Pancreas (tissue), 10 donors: ENCODE data around the gene YPEL4. TPM values are rescaled to one million over a fixed set of nuclear protein-coding genes. Genes with fewer than 3 reads are reported as not detected.

Source experiments
- ATAC-seq, 4 donors: fragments of 200-7000 bp; cut with Tn5 transposase; one replicate each; pipeline versions ENCODE4 v1.8.0 to v1.9.1; 2020; ENCODE audit warnings: mild to moderate bottlenecking in 4 of 4, moderate library complexity in 4 of 4
- DNase-seq, 6 donors: peaks; one replicate each; pipeline ENCODE4 v3.0.0-alpha.2; 2020
- FAIRE-seq: peaks from 2 replicates; lab custom pipeline; 2012; peaks lifted over from hg19 to GRCh38; lab: Jason Lieb, UNC
- H3K27ac ChIP-seq, 4 donors: fragments of 200-600 bp; sonication (generic); 1 replicate in 3 of 4; 2 replicates in 1 of 4; pipeline versions ENCODE4 v1.5.0 to v1.8.0; 2020
- H3K27me3 ChIP-seq, 4 donors: fragments of 200-600 bp; one replicate each; pipeline ENCODE4 v1.8.0; 2021
- H3K36me3 ChIP-seq, 3 donors: fragments of 200-600 bp; sonication (generic) in 1 of 3; one replicate each; pipeline versions ENCODE4 v1.5.0 to v1.8.0; 2020 to 2021
- H3K4me1 ChIP-seq, 3 donors: fragments of 200-600 bp; one replicate each; pipeline ENCODE4 v1.8.0; 2021
- H3K4me3 ChIP-seq, 4 donors: fragments of 200-600 bp; sonication (generic) in 2 of 4; one replicate each; pipeline versions ENCODE4 v1.5.0 to v1.8.0; 2020 to 2021
- H3K9me3 ChIP-seq, 4 donors: fragments of 200-600 bp; one replicate each; pipeline ENCODE4 v1.8.0; 2021
- WGBS, 2 donors: extraction: QIAGEN DNeasy Blood & Tissue Kit; methylation state at CpG; one replicate each; pipeline ENCODE4 v1.1.7; 2013; 5-methylcytosine and 5-hydroxymethylcytosine counted together
- intact Hi-C, 3 donors: fragments of 100-400 bp; cut with DNase I; formaldehyde crosslinking; loops; one replicate each; pipeline versions ENCODE4 v1.11.1 to v1.14.2; 2022
- polyA plus RNA-seq, 2 donors: library from polyadenylated mRNA; stranded (reverse); fragments of 200-250 nt; gene quantifications; one replicate each; pipeline ENCODE4 v1.2.3, GENCODE V29; 2013
- total RNA-seq, 6 donors: library from RNA; stranded (reverse); fragmentation: NEBNext Ultra II Directional in 4 of 6; extraction: Animal tissue kit (Norgen Biotek cat#: 25700) in 4 of 6; gene quantifications; one replicate each; pipeline versions ENCODE4 v1.2.1 to v1.2.4, GENCODE V29; 2021 to 2023
- TF ChIP-seq, protein P1 (sequence below), 4 donors: fragments of 200-600 bp; sonication (generic) in 3 of 4; IDR thresholded peaks; one replicate each; pipeline versions ENCODE4 v1.5.0 to v1.8.0; 2021; ENCODE audit warnings: antibody characterized with exemption in 4 of 4
- donor health status: healthy with polysubstance abuse.
- donor health status: DM: no; HTN: no; CAD: no; lungs with moderate emphysema.
- donor health status: DM: no; HTN: no; CAD: no.
- donor health status: control.
- donor health status: control.
- donor health status: Bipolar disorder and iron deficiency.
- donor health status: DM: yes; HTN: yes; CAD: no.
- donor health status: DM: no; HTN: no; CAD: no.
- donor health status: DM: no; HTN: no; CAD: no.
- donor health status: DM: yes; HTN: yes; CAD: no.

YPEL4 gene
- total and polyA plus RNA-seq, 8 donors, result 0.12 to 0.68 (median 0.28) TPM; not detected in 1

GRCh38 chr11:57679396-57679795, 29.7 kb upstream of the YPEL4 start:
- Histone ChIP-seq H3K4me1 (peaks cover 9 to 29% (median 10%) of the 10 kb centered on the region in 3 donors), H3K9me3 (no peaks in the 10 kb centered on the region), H3K27ac (no peak overlapping the region), H3K27me3 (no peaks in the 10 kb centered on the region), H3K36me3 (peaks cover 0 to 16% (median under 1%) of the 10 kb centered on the region in 3 donors), H3K4me3 (no peak overlapping the region)
- WGBS, 2 donors, result 68 to 71% methylated on average over 4 of the region's 4 CpGs
- no peak for FAIRE-seq
- peak in 3 of 4 donors; percentile 9 to 30 (median 28) for ATAC-seq
- intact Hi-C loops, result no loop called here
- TF ChIP-seq, protein P1, sequence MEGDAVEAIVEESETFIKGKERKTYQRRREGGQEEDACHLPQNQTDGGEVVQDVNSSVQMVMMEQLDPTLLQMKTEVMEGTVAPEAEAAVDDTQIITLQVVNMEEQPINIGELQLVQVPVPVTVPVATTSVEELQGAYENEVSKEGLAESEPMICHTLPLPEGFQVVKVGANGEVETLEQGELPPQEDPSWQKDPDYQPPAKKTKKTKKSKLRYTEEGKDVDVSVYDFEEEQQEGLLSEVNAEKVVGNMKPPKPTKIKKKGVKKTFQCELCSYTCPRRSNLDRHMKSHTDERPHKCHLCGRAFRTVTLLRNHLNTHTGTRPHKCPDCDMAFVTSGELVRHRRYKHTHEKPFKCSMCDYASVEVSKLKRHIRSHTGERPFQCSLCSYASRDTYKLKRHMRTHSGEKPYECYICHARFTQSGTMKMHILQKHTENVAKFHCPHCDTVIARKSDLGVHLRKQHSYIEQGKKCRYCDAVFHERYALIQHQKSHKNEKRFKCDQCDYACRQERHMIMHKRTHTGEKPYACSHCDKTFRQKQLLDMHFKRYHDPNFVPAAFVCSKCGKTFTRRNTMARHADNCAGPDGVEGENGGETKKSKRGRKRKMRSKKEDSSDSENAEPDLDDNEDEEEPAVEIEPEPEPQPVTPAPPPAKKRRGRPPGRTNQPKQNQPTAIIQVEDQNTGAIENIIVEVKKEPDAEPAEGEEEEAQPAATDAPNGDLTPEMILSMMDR (IDR thresholded peaks at IDR 0.05), result no peak
- no peak for DNase-seq

DNA sequence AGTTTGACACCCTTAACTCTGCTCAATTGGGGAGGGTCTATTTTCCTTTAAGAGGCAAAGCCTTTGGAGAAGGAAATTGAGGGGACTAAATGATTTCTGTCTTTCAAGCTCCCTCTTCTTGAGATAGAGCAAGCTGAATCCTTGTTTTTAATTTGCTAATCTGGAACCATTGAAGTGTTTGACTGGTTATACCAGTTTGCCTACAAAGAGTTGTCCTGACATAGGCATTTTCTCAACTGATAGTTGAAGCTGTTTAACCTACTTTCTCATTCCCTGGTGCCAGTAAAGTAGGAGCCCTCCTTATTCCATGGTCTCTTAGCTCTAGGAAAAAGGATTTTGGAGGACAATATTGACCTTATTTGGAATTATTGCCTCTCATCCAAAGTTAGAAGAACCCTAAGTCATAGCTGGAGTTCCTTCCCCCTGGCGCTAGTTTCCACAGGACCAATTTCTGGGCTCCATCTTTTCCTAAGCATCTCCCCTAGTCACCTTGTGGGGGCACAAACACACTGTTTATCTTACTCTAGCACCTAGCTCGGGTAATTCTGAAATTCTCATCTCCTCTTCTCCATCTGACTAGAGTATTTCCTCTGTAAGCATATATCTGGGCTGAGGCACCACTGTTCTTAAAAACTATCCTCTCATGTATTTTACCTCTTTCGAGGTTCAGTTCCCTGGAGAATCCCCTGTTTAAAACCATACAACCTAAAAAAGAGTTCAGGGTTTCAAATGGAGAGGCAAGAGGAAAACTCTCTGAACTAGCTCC, 25.6 kb upstream of the YPEL4 start:
- intact Hi-C loops, result no loop called here
- 78 to 85% methylated on average over 3 of the region's 3 CpGs for WGBS, 2 donors
- no peak overlapping the region for H3K27ac ChIP-seq
- peaks cover 4 to 32% (median 10%) of the 10 kb centered on the region in 3 donors for H3K4me1 ChIP-seq
- H3K36me3 ChIP-seq, result no peaks in the 10 kb centered on the region
- no peaks in the 10 kb centered on the region for H3K9me3 ChIP-seq
- no peak for FAIRE-seq
- peak in 3 of 4 donors; percentile 41 to 56 (median 42) for ATAC-seq
- no peak for DNase-seq
- TF ChIP-seq, protein P1 (IDR thresholded peaks at IDR 0.05), result no peak
- no peak overlapping the region for H3K4me3 ChIP-seq
- H3K27me3 ChIP-seq, result no peaks in the 10 kb centered on the region

GRCh38 chr11:57674251-57674650, 24.5 kb upstream of the YPEL4 start:
- H3K4me1 ChIP-seq, result peaks cover 8 to 27% (median 11%) of the 10 kb centered on the region in 3 donors
- FAIRE-seq, result no peak
- H3K27me3 ChIP-seq, result no peaks in the 10 kb centered on the region
- H3K27ac ChIP-seq, result no peak overlapping the region
- no peak for DNase-seq
- H3K4me3 ChIP-seq, result no peak overlapping the region
- no peak for ATAC-seq
- no peaks in the 10 kb centered on the region for H3K9me3 ChIP-seq
- TF ChIP-seq, protein P1 (IDR thresholded peaks at IDR 0.05), result no peak
- no peaks in the 10 kb centered on the region for H3K36me3 ChIP-seq
- intact Hi-C loops, result no loop called here

DNA sequence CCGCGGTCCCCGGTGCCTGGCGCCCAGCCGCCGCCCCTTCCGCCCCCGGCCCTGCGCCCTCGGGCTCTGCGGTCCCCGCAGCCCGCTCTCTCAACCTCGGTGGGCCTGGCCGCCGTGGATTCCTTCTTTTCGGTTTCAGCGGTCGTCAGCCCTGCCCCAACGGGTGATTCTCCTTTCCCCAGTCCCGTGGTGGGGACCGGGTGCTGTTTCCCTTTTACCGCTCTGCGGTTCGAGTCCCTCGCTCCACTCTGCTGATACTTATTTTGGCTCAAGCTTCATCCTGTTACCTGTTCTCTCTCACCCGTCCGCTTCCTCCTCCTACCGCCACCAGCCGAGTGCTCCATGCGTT, 18.7 kb upstream of the YPEL4 start:
- TF ChIP-seq, protein P1 (IDR thresholded peaks at IDR 0.05), result no peak
- H3K4me1 ChIP-seq, result peaks cover 6 to 15% (median 8%) of the 10 kb centered on the region in 3 donors
- no peaks in the 10 kb centered on the region for H3K27me3 ChIP-seq
- no peak for FAIRE-seq
- peak in 1 of 6 donors; percentile 33 for DNase-seq
- H3K27ac ChIP-seq, result peak overlapping the region; percentile 98 to 100 (median 99)
- intact Hi-C loops, result no loop called here
- H3K4me3 ChIP-seq, result peak overlapping the region; percentile 94 to 99 (median 98)
- 0 to 1% methylated on average over 21 to 31 of the region's 31 CpGs for WGBS, 2 donors
- ATAC-seq, result peak; percentile 3 to 14 (median 7)
- H3K36me3 ChIP-seq, result no peaks in the 10 kb centered on the region
- H3K9me3 ChIP-seq, result no peaks in the 10 kb centered on the region
